Head of caudate nucleus (tissue), 42 donors: ENCODE measurements around the gene SLC49A4.
"Not testable (repeated sequence)": the region's sequence is repeated elsewhere in the genome, so short reads cannot be mapped to it uniquely, and the experiment has no call there.

Experiments
- DNase-seq, 42 donors: peaks; one replicate each; pipeline versions ENCODE4 v3.0.0 to v3.0.0-alpha.2; 2020 to 2021; ENCODE audit warnings: mixed read lengths in 7 of 42
- intact Hi-C: fragments of 100-400 bp; cut with DNase I; formaldehyde crosslinking; loops from one replicate; pipeline ENCODE4 v1.15.0; 2022

Gene SLC49A4

GRCh38 chr3:122794779-122795673, at the start of gene SLC49A4:
Gene SLC49A4, plus strand, starts transcription at chr3:122795069. Its CDS starts 124 bp downstream, at chr3:122795193.
- intact Hi-C loops, result no loop called here
- DNase-seq, result peak; percentile 16 to 88 (median 74)

- DNase-seq, result peak in 6 of 42 donors; percentile 14 to 30 (median 20)
- intact Hi-C loops, result no loop called here
Measured at GRCh38 chr3:122745369-122746021, 49.4 kb upstream of the SLC49A4 start.

GRCh38 chr3:122747295-122747694, 47.6 kb upstream of the SLC49A4 start:
- DNase-seq, intact Hi-C loops: not testable (repeated sequence)

GRCh38 chr3:122748347-122748746, 46.5 kb upstream of the SLC49A4 start:
- DNase-seq, result no peak
- intact Hi-C loops, result no loop called here

- no peak for DNase-seq
- intact Hi-C loops, result no loop called here
Measured at GRCh38 chr3:122754929-122755328, 39.9 kb upstream of the SLC49A4 start.

- DNase-seq, result no peak
- intact Hi-C loops, result no loop called here
Measured at GRCh38 chr3:122755491-122755890, 39.4 kb upstream of the SLC49A4 start.

- intact Hi-C loops, result no loop called here
- no peak for DNase-seq
Measured at GRCh38 chr3:122758877-122759560, 35.9 kb upstream of the SLC49A4 start.

GRCh38 chr3:122760453-122761271, 34.2 kb upstream of the SLC49A4 start:
- DNase-seq, result no peak
- intact Hi-C loops, result no loop called here

- intact Hi-C loops, result no loop called here
- DNase-seq, result no peak
Measured at GRCh38 chr3:122766430-122766829, 28.4 kb upstream of the SLC49A4 start.

- DNase-seq, result no peak
- intact Hi-C loops, result no loop called here
Measured at GRCh38 chr3:122767540-122768372, 27.1 kb upstream of the SLC49A4 start.

GRCh38 chr3:122770521-122771202, 24.2 kb upstream of the SLC49A4 start:
- intact Hi-C loops, result no loop called here
- no peak for DNase-seq

- intact Hi-C loops, result no loop called here
- DNase-seq, result no peak
Measured at GRCh38 chr3:122772827-122773226, 22.0 kb upstream of the SLC49A4 start.

- intact Hi-C loops, result no loop called here
- DNase-seq, result no peak
Measured at GRCh38 chr3:122773944-122774509, 20.8 kb upstream of the SLC49A4 start.

GRCh38 chr3:122774564-122774963, 20.3 kb upstream of the SLC49A4 start:
- intact Hi-C loops, result no loop called here
- peak in 2 of 42 donors; percentile 23 to 28 for DNase-seq

- intact Hi-C loops, result no loop called here
- DNase-seq, result no peak
Measured at GRCh38 chr3:122776675-122777468, 18.0 kb upstream of the SLC49A4 start.

GRCh38 chr3:122777563-122777962, 17.3 kb upstream of the SLC49A4 start:
- DNase-seq, result no peak
- intact Hi-C loops, result no loop called here
